Heart left ventricle (tissue), 13 donors: ENCODE measurements around the gene MAPK14.

Experiments used
- POLR2A ChIP-seq, 2 donors: fragments of 450-650 bp; IDR thresholded peaks; one replicate each; pipeline ENCODE4 v1.6.1; 2017; ENCODE audit warnings: antibody characterized with exemption in 2 of 2, mild to moderate bottlenecking in 2 of 2, moderate library complexity in 2 of 2
- TF ChIP-seq, protein P1 (sequence below), 12 donors: fragments of 200-600 bp; sonication (generic) in 4 of 12; IDR thresholded peaks; one replicate each; pipeline versions ENCODE4 v1.5.0 to v1.8.0; 2018 to 2022; ENCODE audit warnings: antibody characterized with exemption in 12 of 12, mild to moderate bottlenecking in 5 of 12
- donor health status: ischemic (EF 13 %, LVEDD 7.1; RV severe dilation, severe dysfunction).
- donor health status: DM: no; HTN: yes; CAD: no.
- donor health status: DM: no; HTN: no; CAD: no.
- donor health status: ischemic (EF 25% LVEDD 6.9; RV normal size, moderate dysfunction).
- donor health status: ischemic (EF 25% LVEDD 5.7; RV mildly dilated, moderate dysfunction).
- donor health status: ischemic (EF 35%, LVEDD 5.7; RV mildly dilated, moderate dysfunction).
- donor health status: nonischemic (EF 11% LVEDD 7.7; RV severe dilation, severe dysfunction).
- donor health status: DM: yes; HTN: yes; CAD: no.
- donor health status: PGD.
- donor health status: ischemic (EF 29% LVEDD 5.4; RV normal size, mild dysfunction).
- donor health status: nonischemic (EF 23%, LVEDD 6.1; RV moderate dilation, normal function).

DNA sequence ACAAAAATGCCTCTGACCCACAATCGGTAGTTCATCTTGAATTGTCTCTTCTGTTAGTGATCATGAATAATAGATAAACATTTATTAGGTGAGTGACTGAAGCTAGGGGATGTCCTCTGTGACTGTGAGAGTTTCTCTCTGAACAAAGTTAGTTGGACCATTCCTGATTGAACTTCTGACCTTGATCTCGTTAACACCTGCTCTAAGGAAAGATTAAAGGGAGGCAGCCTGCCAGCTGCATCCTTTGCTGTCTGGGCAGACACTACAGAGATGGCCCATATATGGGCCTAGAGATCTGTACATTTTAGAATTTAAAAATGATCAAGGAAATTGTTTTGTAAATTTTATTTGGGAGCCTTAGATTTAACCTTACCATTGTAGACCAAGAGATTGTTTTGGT lies 27.3 kb downstream of the MAPK14 start:
- TF ChIP-seq, protein P1, sequence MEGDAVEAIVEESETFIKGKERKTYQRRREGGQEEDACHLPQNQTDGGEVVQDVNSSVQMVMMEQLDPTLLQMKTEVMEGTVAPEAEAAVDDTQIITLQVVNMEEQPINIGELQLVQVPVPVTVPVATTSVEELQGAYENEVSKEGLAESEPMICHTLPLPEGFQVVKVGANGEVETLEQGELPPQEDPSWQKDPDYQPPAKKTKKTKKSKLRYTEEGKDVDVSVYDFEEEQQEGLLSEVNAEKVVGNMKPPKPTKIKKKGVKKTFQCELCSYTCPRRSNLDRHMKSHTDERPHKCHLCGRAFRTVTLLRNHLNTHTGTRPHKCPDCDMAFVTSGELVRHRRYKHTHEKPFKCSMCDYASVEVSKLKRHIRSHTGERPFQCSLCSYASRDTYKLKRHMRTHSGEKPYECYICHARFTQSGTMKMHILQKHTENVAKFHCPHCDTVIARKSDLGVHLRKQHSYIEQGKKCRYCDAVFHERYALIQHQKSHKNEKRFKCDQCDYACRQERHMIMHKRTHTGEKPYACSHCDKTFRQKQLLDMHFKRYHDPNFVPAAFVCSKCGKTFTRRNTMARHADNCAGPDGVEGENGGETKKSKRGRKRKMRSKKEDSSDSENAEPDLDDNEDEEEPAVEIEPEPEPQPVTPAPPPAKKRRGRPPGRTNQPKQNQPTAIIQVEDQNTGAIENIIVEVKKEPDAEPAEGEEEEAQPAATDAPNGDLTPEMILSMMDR (IDR thresholded peaks at IDR 0.05) = no peak
- TF ChIP-seq POLR2A (IDR thresholded peaks at IDR 0.05) = no peak
